Thoracic aorta (tissue), 2 donors: ENCODE data around the gene TIMP2. TPM values are rescaled to one million over a fixed set of nuclear protein-coding genes. Genes with fewer than 3 reads are reported as not detected.

ENCODE experiments used
- ATAC-seq: fragments of 150-250 bp; one replicate; pipeline ENCODE4 v1.8.0; 2017; ENCODE audit warnings: low read depth; ENCODE audit not compliant: insufficient number of reproducible peaks, low FRiP score
- DNase-seq: peaks from one replicate; pipeline ENCODE4 v3.0.0-alpha.2; 2020; ENCODE audit warnings: low spot score
- H3K27ac ChIP-seq, 2 donors: fragments of 200-600 bp; sonication (generic); 1 replicate in 1 of 2; 2 replicates in 1 of 2; pipeline ENCODE4 v1.5.1; 2016; ENCODE audit warnings: mild to moderate bottlenecking in 2 of 2, moderate library complexity in 2 of 2
- H3K27me3 ChIP-seq: fragments of 200-600 bp; sonication (generic); replicated peaks from 2 replicates; pipeline ENCODE4 v1.6.0; 2016; ENCODE audit warnings: mild to moderate bottlenecking; ENCODE audit not compliant: insufficient read depth
- H3K36me3 ChIP-seq: fragments of 200-600 bp; sonication (generic); one replicate; pipeline ENCODE4 v1.5.1; 2016
- H3K4me1 ChIP-seq, 2 donors: fragments of 200-600 bp; sonication (generic); 1 replicate in 1 of 2; 2 replicates in 1 of 2; pipeline versions ENCODE4 v1.5.1 to v1.6.0; 2016; ENCODE audit warnings: low read depth in 2 of 2, mild to moderate bottlenecking in 1 of 2; ENCODE audit not compliant: control insufficient read depth in 1 of 2
- H3K4me3 ChIP-seq: fragments of 200-600 bp; sonication (generic); 2 replicates; pipeline ENCODE4 v1.5.1; 2016; ENCODE audit warnings: mild to moderate bottlenecking
- H3K9me3 ChIP-seq: fragments of 200-600 bp; sonication (generic); 2 replicates; pipeline ENCODE4 v1.5.1; 2016
- total RNA-seq, 2 donors: library from RNA; depleted of rRNA; stranded (reverse); fragments of >200 nt; gene quantifications; one replicate each; pipeline versions ENCODE4 v1.1.0 to v1.2.3, GENCODE V29; 2016
- TF ChIP-seq, protein P1 (sequence below): fragments of 200-600 bp; sonication (generic); IDR thresholded peaks from one replicate; pipeline ENCODE4 v1.5.1; 2019; ENCODE audit warnings: antibody characterized with exemption

TIMP2 gene
- total RNA-seq, 2 donors from 2014 or later, result 475 to 619 TPM

- no peak for ATAC-seq
- H3K27ac ChIP-seq, result no peak overlapping the region
- H3K4me3 ChIP-seq, result no peak overlapping the region
- H3K36me3 ChIP-seq, result peaks cover 62% of the 10 kb centered on the region
- H3K27me3 ChIP-seq, result no peaks in the 10 kb centered on the region
- no peak for DNase-seq
- TF ChIP-seq, protein P1, sequence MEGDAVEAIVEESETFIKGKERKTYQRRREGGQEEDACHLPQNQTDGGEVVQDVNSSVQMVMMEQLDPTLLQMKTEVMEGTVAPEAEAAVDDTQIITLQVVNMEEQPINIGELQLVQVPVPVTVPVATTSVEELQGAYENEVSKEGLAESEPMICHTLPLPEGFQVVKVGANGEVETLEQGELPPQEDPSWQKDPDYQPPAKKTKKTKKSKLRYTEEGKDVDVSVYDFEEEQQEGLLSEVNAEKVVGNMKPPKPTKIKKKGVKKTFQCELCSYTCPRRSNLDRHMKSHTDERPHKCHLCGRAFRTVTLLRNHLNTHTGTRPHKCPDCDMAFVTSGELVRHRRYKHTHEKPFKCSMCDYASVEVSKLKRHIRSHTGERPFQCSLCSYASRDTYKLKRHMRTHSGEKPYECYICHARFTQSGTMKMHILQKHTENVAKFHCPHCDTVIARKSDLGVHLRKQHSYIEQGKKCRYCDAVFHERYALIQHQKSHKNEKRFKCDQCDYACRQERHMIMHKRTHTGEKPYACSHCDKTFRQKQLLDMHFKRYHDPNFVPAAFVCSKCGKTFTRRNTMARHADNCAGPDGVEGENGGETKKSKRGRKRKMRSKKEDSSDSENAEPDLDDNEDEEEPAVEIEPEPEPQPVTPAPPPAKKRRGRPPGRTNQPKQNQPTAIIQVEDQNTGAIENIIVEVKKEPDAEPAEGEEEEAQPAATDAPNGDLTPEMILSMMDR, result no peak
- H3K4me1 ChIP-seq, result no peaks in the 10 kb centered on the region
- H3K9me3 ChIP-seq, result no peaks in the 10 kb centered on the region
Measured at GRCh38 chr17:78821961-78822360, 103.2 kb downstream of the TIMP2 start.

DNA sequence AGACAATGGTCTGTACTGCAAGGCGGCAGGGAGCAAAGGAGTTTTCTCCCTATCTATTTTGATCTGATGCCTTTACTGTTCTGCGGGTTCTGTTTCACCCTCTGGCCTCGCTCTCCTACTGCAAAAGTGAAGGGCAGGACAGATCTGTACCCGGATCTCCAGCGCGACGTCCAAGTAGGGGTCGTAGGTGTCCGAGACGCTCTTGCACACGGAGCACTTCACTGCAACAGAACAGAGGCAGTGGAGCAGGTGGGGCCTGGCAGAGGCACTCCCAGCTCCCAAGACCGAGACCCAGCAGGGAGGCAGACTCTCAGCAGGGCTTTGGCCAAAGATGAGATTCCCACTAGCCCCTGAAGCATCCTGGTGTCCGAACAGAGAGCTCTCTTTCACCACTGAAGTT lies 104.3 kb downstream of the TIMP2 start:
- no peaks in the 10 kb centered on the region for H3K27me3 ChIP-seq

GRCh38 chr17:78819806-78820792 lies 105.1 kb downstream of the TIMP2 start:
- DNase-seq, result no peak
- H3K4me3 ChIP-seq, result no peak overlapping the region
- ATAC-seq, result no peak
- peak overlapping the region in 1 of 2 donors; percentile 16 for H3K27ac ChIP-seq
- no peaks in the 10 kb centered on the region for H3K9me3 ChIP-seq
- no peaks in the 10 kb centered on the region for H3K4me1 ChIP-seq
- TF ChIP-seq, protein P1, result no peak
- H3K36me3 ChIP-seq, result peaks cover 55% of the 10 kb centered on the region
- no peaks in the 10 kb centered on the region for H3K27me3 ChIP-seq

More for the DNA sequence above, 104.3 kb downstream of the TIMP2 start:
- H3K4me3 ChIP-seq, result no peak overlapping the region
- no peak for DNase-seq
- H3K4me1 ChIP-seq, result no peaks in the 10 kb centered on the region
- H3K27ac ChIP-seq, result no peak overlapping the region
- H3K9me3 ChIP-seq, result no peaks in the 10 kb centered on the region
- TF ChIP-seq, protein P1, result no peak
- peaks cover 60% of the 10 kb centered on the region for H3K36me3 ChIP-seq
- ATAC-seq, result no peak

DNA sequence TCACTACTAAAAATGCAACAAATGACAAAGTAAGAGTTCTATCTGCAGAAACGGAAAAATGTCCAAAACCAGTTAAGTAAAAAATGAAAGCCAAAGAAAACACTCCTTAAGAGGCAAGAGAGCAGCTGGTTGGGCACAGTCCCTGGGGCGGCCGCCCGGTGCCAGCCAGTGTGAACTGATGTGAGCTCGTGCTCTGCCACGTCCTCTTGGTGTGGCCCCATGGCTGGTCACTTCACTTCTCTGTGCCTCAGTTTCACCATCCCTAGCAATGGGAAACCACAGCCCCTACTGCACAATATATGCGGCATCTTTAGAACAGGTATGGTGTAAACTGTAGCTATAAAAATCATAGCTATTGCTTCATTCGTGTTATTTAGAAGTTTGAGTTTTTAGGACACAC lies 105.8 kb downstream of the TIMP2 start:
- DNase-seq, result no peak
- peaks cover 55% of the 10 kb centered on the region for H3K36me3 ChIP-seq
- no peak for ATAC-seq
- no peak overlapping the region for H3K4me3 ChIP-seq
- H3K4me1 ChIP-seq, result no peaks in the 10 kb centered on the region
- no peaks in the 10 kb centered on the region for H3K9me3 ChIP-seq
- TF ChIP-seq, protein P1, result no peak
- no peaks in the 10 kb centered on the region for H3K27me3 ChIP-seq
- H3K27ac ChIP-seq, result peak overlapping the region in 1 of 2 donors; percentile 16

GRCh38 chr17:78818932-78819331 lies 106.3 kb downstream of the TIMP2 start:
- Histone ChIP-seq H3K36me3 (peaks cover 55% of the 10 kb centered on the region), H3K4me1 (no peaks in the 10 kb centered on the region), H3K27ac (peak overlapping the region in 1 of 2 donors; percentile 16), H3K27me3 (no peaks in the 10 kb centered on the region), H3K4me3 (no peak overlapping the region), H3K9me3 (no peaks in the 10 kb centered on the region)
- ATAC-seq, result no peak
- TF ChIP-seq, protein P1, result no peak
- DNase-seq, result no peak
